HCEC 1CT (cell line): ENCODE results near the gene FAM240A.

Experiments
- DNase-seq: peaks from one replicate; pipeline ENCODE4 v3.0.0-alpha.2; 2017

FAM240A gene

GRCh38 chr3:46628901-46629369, 16.6 kb downstream of the FAM240A start:
- DNase-seq: no peak

GRCh38 chr3:46629551-46630517, 17.5 kb downstream of the FAM240A start:
- DNase-seq: peak; percentile 76

- peak; percentile 63 for DNase-seq
These were observed 20.5 kb downstream of the FAM240A start for GRCh38 chr3:46632792-46633191.

- no peak for DNase-seq
These were observed 22.5 kb downstream of the FAM240A start for GRCh38 chr3:46634856-46635255.

GRCh38 chr3:46639221-46639620, 26.9 kb downstream of the FAM240A start:
- no peak for DNase-seq

GRCh38 chr3:46640927-46641326, 28.6 kb downstream of the FAM240A start:
- DNase-seq: no peak

- DNase-seq: no peak
These were observed 30.6 kb downstream of the FAM240A start for GRCh38 chr3:46642971-46643370.

GRCh38 chr3:46643701-46644100, 31.4 kb downstream of the FAM240A start:
- DNase-seq: no peak

GRCh38 chr3:46646700-46647099, 34.4 kb downstream of the FAM240A start:
- peak; percentile 94 for DNase-seq

GRCh38 chr3:46648096-46648495, 35.8 kb downstream of the FAM240A start:
- DNase-seq: no peak

- peak; percentile 53 for DNase-seq
These were observed 37.1 kb downstream of the FAM240A start for GRCh38 chr3:46649436-46649835.

GRCh38 chr3:46651084-46651483, 38.8 kb downstream of the FAM240A start:
- no peak for DNase-seq

GRCh38 chr3:46655271-46655670, 42.9 kb downstream of the FAM240A start:
- DNase-seq: no peak

GRCh38 chr3:46656778-46657556, 44.6 kb downstream of the FAM240A start:
- DNase-seq: no peak

GRCh38 chr3:46659285-46659684, 47.0 kb downstream of the FAM240A start:
- DNase-seq: no peak

GRCh38 chr3:46660003-46660402, 47.7 kb downstream of the FAM240A start:
- no peak for DNase-seq

GRCh38 chr3:46660543-46661523, 48.5 kb downstream of the FAM240A start:
- no peak for DNase-seq

- no peak for DNase-seq
These were observed 49.7 kb downstream of the FAM240A start for GRCh38 chr3:46661776-46662766.

- peak; percentile 39 for DNase-seq
These were observed 50.6 kb downstream of the FAM240A start for GRCh38 chr3:46662771-46663551.

- no peak for DNase-seq
These were observed 51.3 kb downstream of the FAM240A start for GRCh38 chr3:46663591-46664135.
